Measurements from ENCODE around the gene BTBD1.
A peak's percentile ranks its signal among the peaks of the same experiment; 100 is the strongest.

The BTBD1 gene

GRCh38 chr15:83065431-83065830 lies 1.6 kb downstream of the BTBD1 start:
- Histone ChIP-seq H3K4me3 (ENCODE audit: low read depth, low read length) (peak overlapping the region; percentile 91), H3K4me1 (ENCODE audit: control insufficient read depth, insufficient read depth, low read length) (peaks cover 40% of the 10 kb centered on the region), H3K9me3 (ENCODE audit: control insufficient read depth, insufficient read depth, low read depth, low read length) (no peaks in the 10 kb centered on the region), H3K27ac (ENCODE audit: extremely low read depth, low read depth, low read length) (no peak overlapping the region), H3K36me3 (ENCODE audit: control insufficient read depth in 2 of 2, insufficient read depth in 1 of 2, low read length in 2 of 2) (peaks cover 0 to 3% of the 10 kb centered on the region in 2 experiments; a peak in 2 of 3 replicates)
- POLR2A ChIA-PET, result no interaction called here
- CTCF ChIA-PET, result interaction anchor here (0.6 kb wide), 2 partner anchors 18 to 27 kb away, joined by 3 read pairs; no protein-coding TSS in a partner anchor
- TF ChIP-seq ZNF658 (tag by site-specific recombination; IDR thresholded peaks at IDR 0.05) (no peak), ZNF335 (tag by site-specific recombination; conservative IDR thresholded peaks at IDR 0.05) (0 out of 2 replicates have a peak, but pooled peaks have one; percentile 11)

GRCh38 chr15:83064859-83065258 lies 2.2 kb downstream of the BTBD1 start:
- POLR2A ChIA-PET, result no interaction called here
- CTCF ChIA-PET, result interaction anchor here (0.6 to 0.8 kb wide), 2 partner anchors 19 to 54 kb away, joined by 3 read pairs; partner anchors contain the start of gene C15orf40
- Histone ChIP-seq H3K4me1 (ENCODE audit: control insufficient read depth, insufficient read depth, low read length) (peaks cover 40% of the 10 kb centered on the region), H3K36me3 (ENCODE audit: control insufficient read depth in 2 of 2, insufficient read depth in 1 of 2, low read length in 2 of 2) (peaks cover 0 to 3% of the 10 kb centered on the region in 2 experiments; a peak in 2 of 3 replicates), H3K4me3 (ENCODE audit: low read depth, low read length) (peak overlapping the region; percentile 91), H3K9me3 (ENCODE audit: control insufficient read depth, insufficient read depth, low read depth, low read length) (no peaks in the 10 kb centered on the region), H3K27ac (ENCODE audit: extremely low read depth, low read depth, low read length) (no peak overlapping the region)
- TF ChIP-seq PRDM6 (tag by site-specific recombination; IDR thresholded peaks at IDR 0.05) (peak; percentile 33; the same call in 1 of the 2 replicates), ZBTB1 (tag by site-specific recombination; IDR thresholded peaks at IDR 0.05) (no peak), PRDM4 (tag by site-specific recombination; IDR thresholded peaks at IDR 0.05) (0 out of 2 replicates have a peak, but pooled peaks have one; percentile 37), TCF7L2 (IDR thresholded peaks at IDR 0.05; ENCODE audit: borderline replicate concordance, low read depth, low read length) (no peak), OSR2 (tag by site-specific recombination; IDR thresholded peaks at IDR 0.05) (peak; percentile 53; the same call in 1 of the 2 replicates)

- peaks cover 40% of the 10 kb centered on the region for H3K4me1 ChIP-seq (ENCODE audit: control insufficient read depth, insufficient read depth, low read length)
- POLR2A ChIA-PET, result no interaction called here
- H3K27ac ChIP-seq (ENCODE audit: extremely low read depth, low read depth, low read length), result 0 out of 2 replicates have a peak overlapping the region, but pooled peaks have one; percentile 5
- H3K36me3 ChIP-seq (ENCODE audit: control insufficient read depth in 2 of 2, insufficient read depth in 1 of 2, low read length in 2 of 2), result peaks cover 0 to 3% of the 10 kb centered on the region in 2 experiments; a peak in 2 of 3 replicates
- H3K9me3 ChIP-seq (ENCODE audit: control insufficient read depth, insufficient read depth, low read depth, low read length), result no peaks in the 10 kb centered on the region
- CTCF ChIA-PET, result interaction anchor here (1.2 to 1.3 kb wide), 2 partner anchors 53 to 148 kb away, joined by 4 to 7 read pairs; no protein-coding TSS in a partner anchor
- H3K4me3 ChIP-seq (ENCODE audit: low read depth, low read length), result no peak overlapping the region
- TF ChIP-seq ZFHX2 (tag by site-specific recombination; conservative IDR thresholded peaks at IDR 0.05), result no peak
- no peak for TF ChIP-seq ZNF768 (tag by site-specific recombination; IDR thresholded peaks at IDR 0.05)
- no peak for TF ChIP-seq ZNF529 (tag by site-specific recombination; IDR thresholded peaks at IDR 0.05; ENCODE audit: insufficient replicate concordance)
- no peak for TF ChIP-seq KLF7 (tag by site-specific recombination; IDR thresholded peaks at IDR 0.05; ENCODE audit: borderline replicate concordance)
- no peak for TF ChIP-seq MZF1 (tag by site-specific recombination; IDR thresholded peaks at IDR 0.05; ENCODE audit: borderline replicate concordance)
- no peak for TF ChIP-seq ZNF423 (tag by site-specific recombination; IDR thresholded peaks at IDR 0.05)
- no peak for TF ChIP-seq ZNF184 (tag by site-specific recombination; IDR thresholded peaks at IDR 0.05)
- no peak for TF ChIP-seq HIC1 (tag by site-specific recombination; IDR thresholded peaks at IDR 0.05)
- TF ChIP-seq MEIS1 (CRISPR knock-in tag; IDR thresholded peaks at IDR 0.05; ENCODE audit: borderline replicate concordance), result no peak
- no peak for TF ChIP-seq ZSCAN30 (tag by site-specific recombination; IDR thresholded peaks at IDR 0.05)
- no peak for TF ChIP-seq ZBTB17 (tag by site-specific recombination; IDR thresholded peaks at IDR 0.05)
- TF ChIP-seq ZBTB11 (tag by site-specific recombination; conservative IDR thresholded peaks at IDR 0.05; ENCODE audit: low read depth), result no peak
- no peak for TF ChIP-seq REPIN1 (tag by site-specific recombination; IDR thresholded peaks at IDR 0.05; ENCODE audit: low read depth)
- no peak for TF ChIP-seq ZNF10 (tag by site-specific recombination; IDR thresholded peaks at IDR 0.05)
- TF ChIP-seq ZNF169 (tag by site-specific recombination; IDR thresholded peaks at IDR 0.05), result no peak
These were observed 3.5 kb downstream of the BTBD1 start for GRCh38 chr15:83063551-83063950.

Data from HEK293 (cell line).